CD4-positive, alpha-beta T cell treated with Interleukin-6 at 100 ng/mL for 8 hours (primary cell): ENCODE results near the gene SLIT3.
"Not testable (repeated sequence)": the region's sequence is repeated elsewhere in the genome, so short reads cannot be mapped to it uniquely, and the experiment has no call there.

ENCODE experiments used
- DNase-seq: peaks from one replicate; pipeline ENCODE4 v3.0.0-alpha.2; 2020; ENCODE audit warnings: mixed read lengths, low spot score

SLIT3 gene

DNA sequence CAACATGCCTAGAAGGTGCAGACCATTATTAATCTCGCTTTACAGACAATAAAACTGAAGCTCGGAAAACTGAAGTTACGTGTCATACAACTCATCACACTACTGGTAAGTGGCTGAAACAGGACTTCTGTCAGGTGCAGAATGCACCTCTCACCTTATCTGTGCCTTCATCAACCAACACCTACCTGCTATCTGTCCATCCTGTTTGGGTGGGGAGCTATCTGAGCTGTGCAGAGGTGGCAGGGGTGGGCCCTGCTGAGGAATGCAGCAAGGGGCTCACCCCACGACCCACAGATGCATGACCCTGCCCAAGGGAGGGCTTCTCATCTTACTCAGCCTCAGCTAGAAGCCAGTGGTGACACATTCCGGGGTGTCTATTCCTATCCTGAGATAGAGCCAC lies 81.6 kb downstream of the SLIT3 start:
- DNase-seq: no peak

DNA sequence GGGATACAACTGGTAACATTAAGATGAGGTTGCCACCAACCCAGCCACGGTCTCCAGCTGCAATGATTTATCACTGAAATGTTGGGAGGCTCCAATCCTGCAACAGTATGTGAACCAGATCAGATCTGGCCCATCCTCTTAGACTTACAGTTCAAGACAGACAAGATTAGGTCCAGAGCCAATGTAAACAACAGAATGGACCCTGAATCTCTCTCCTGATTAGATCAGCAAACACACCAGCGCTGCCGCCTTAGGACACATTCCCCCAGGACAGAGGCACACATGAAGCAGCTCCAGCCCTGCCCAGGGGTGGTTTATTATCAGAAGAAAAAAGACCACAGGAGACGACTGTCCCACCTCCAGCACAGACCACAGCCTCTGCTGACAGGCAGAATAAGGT lies 82.1 kb downstream of the SLIT3 start:
- DNase-seq: no peak

DNA sequence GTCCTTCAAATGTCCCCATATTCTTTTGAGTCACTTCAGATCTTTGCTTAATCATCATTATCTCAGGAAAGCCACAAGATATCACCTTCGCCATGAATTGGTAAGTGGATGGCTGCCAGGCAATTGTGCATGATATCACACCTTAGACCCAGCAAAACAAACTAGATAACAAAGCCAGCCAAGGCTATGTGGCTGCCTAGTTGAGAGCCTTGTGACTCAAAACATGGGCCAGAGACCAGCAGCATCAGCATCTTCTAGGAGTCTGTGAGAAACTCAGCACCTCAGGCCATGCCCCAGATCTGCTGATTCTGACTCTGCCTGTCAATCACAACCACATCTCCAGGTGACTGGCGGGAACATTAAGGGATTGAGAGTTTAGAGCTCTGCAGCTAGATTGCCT lies 82.8 kb downstream of the SLIT3 start:
- no peak for DNase-seq

DNA sequence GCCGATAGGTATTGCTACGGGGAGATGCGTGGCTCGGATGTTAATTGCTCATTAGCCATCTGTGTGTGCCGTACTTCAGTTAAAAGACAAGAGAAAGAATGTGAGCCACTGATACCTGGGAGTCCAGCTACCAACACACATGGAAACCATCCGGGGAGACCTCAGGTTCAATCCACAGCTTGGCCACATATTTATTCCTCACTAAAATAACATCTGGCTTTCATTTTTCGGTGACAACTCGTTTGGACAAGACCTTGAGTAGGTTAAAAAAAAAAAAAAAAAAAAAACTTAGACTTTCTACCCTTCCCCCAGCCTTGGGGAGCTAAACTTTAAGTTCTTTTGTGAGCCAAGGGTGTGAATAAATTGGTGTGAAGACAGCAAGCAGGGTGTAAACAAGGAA lies 84.1 kb downstream of the SLIT3 start:
- no peak for DNase-seq

DNA sequence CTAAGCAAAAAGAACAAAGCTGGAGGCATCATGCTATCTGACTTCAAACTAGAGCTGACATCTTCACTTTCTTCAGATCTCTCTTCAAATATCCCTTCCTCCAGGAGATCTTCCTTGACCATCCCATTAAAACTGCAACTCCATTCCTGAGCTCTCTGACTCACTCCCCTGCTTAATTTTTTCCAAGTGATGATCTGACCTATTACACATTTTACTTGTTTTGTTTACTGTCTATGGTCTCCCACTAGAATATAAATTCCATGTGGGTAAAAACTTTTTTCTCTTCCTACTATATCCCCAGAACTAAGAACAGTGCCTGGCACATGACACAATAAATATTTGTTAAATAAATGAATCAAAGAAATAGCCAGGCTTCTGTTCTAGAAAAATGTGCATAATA lies 87.5 kb downstream of the SLIT3 start:
- no peak for DNase-seq

GRCh38 chr5:169211761-169212160 lies 89.2 kb downstream of the SLIT3 start:
- not testable (repeated sequence) for DNase-seq

- no peak for DNase-seq
These were observed 96.0 kb downstream of the SLIT3 start for GRCh38 chr5:169204788-169205400.

GRCh38 chr5:169202969-169203368 lies 98.0 kb downstream of the SLIT3 start:
- DNase-seq: no peak

GRCh38 chr5:169201597-169201996 lies 99.3 kb downstream of the SLIT3 start:
- no peak for DNase-seq

GRCh38 chr5:169200125-169200778 lies 100.7 kb downstream of the SLIT3 start:
- no peak for DNase-seq

DNA sequence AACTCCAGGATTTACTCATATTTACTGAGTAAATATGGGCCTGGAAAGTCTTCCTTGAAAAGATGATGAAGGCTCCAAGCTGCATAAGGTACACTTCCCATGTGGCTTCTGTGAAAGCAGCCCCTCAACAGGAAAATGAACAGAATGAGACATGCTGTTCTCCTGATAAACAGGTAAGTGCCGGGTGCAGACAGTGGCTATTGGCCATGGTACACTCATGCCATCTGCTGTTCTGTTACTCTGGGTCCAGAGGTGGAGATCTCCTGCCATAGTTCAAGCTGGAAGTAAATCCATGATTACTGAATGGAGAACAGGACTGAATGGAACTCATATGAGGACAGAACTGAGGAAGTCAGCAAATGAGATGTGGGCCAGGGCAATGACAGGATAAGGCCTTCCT lies 103.6 kb downstream of the SLIT3 start:
- no peak for DNase-seq

DNA sequence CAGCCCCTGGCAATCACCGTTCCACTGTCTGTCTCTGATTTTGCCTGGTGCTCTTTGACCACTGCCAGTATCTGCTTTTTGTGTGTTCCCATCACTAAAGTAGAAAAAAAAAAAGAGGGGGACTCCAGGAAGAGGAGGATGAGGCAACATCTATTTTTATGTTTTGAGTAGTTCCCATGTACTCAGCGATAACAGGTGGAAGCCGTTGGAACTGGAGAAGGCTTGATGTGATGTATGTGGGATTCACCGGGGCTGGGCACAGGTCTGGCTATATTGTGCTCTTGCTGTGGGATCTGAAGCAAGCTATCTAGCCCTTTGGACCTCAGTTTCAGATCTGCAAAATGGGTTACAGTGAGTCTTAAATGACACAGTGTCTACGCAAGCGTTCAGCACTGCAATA lies 104.9 kb downstream of the SLIT3 start:
- no peak for DNase-seq

GRCh38 chr5:169195601-169196000 lies 105.3 kb downstream of the SLIT3 start:
- DNase-seq: no peak

GRCh38 chr5:169192536-169192935 lies 108.4 kb downstream of the SLIT3 start:
- DNase-seq: no peak

- no peak for DNase-seq
These were observed 110.1 kb downstream of the SLIT3 start for GRCh38 chr5:169190849-169191248.

DNA sequence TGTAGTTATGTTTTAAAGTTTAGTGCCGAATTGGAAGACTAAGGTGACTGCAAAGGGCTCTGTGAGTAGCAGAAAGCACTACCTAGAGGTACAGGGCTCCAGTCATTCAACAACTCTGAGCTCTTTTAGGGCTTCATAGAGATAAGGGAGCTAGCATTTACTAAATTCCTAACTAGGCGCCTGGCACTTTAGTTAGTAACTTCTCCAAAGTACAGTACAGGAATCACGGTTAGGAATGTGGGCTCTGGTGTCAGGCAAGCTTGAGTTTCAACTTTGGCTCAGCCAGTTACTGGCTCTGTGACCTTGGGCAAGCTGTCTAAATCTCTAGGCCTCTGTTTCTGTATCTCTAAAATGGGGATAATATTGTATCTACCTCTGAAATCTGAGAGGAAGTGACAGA lies 115.3 kb downstream of the SLIT3 start:
- DNase-seq: no peak

- no peak for DNase-seq
These were observed 117.4 kb downstream of the SLIT3 start for GRCh38 chr5:169183576-169183975.

DNA sequence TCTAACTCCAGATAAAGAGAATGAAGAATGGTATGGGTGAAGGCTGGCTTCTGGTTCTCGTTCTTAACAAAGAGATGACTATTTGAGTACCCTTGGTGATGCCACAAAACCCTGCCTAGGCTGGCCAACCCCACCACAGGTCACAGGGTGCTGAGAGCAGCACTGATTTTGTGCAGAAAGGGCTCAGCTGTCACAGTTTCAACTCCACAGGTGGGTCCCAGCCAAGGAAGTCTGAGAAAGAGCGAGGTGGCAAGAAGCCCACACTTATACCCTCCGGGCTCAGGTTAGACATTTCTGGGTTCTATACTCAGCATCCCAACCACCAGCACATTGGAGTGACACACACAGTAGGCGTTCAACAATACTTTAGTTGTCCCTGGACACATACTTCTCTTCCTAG lies 118.1 kb downstream of the SLIT3 start:
- DNase-seq: no peak

DNA sequence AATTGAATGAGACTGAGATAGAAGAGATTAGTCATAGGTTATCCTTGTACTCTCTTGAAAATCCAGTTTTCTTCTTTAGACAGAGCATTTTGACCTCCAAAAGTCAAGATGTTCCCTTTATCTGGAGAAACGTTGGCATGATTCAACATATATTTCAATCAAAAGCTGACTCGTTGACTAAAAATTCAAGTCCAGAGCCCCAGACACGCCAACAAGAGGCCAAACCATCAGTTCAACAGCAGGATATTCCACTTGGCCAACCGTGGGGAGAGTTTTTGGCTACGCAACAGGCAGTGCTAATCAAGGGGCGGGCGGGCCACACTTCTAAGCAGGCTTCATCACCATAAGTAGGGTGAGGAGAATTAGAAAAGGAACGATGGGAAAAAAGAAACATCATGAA lies 119.1 kb downstream of the SLIT3 start:
- no peak for DNase-seq

GRCh38 chr5:169178754-169179153 lies 122.2 kb downstream of the SLIT3 start:
- DNase-seq: no peak

GRCh38 chr5:169178274-169178673 lies 122.7 kb downstream of the SLIT3 start:
- DNase-seq: no peak

GRCh38 chr5:169176709-169177694 lies 123.9 kb downstream of the SLIT3 start:
- DNase-seq: no peak

GRCh38 chr5:169175733-169176132 lies 125.2 kb downstream of the SLIT3 start:
- DNase-seq: no peak
